GM12874 (cell line): ENCODE results near the gene AGMO.

Experiments used
- CTCF ChIP-seq: IDR thresholded peaks from 2 replicates; pipeline ENCODE4 v1.5.1; 2011; ENCODE audit warnings: low read depth, mild to moderate bottlenecking, control low read depth, low read length, moderate library complexity; ENCODE audit not compliant: insufficient read depth

AGMO gene

GRCh38 chr7:15475808-15476530 lies 85.8 kb downstream of the AGMO start:
- TF ChIP-seq CTCF, result no peak

GRCh38 chr7:15471669-15471950 lies 90.2 kb downstream of the AGMO start:
- TF ChIP-seq CTCF, result no peak

- TF ChIP-seq CTCF, result no peak
Observed at GRCh38 chr7:15470825-15471668, 90.8 kb downstream of the AGMO start.

GRCh38 chr7:15464667-15465121 lies 97.1 kb downstream of the AGMO start:
- no peak for TF ChIP-seq CTCF

GRCh38 chr7:15463801-15464666 lies 97.8 kb downstream of the AGMO start:
- TF ChIP-seq CTCF, result no peak

GRCh38 chr7:15462721-15463389 lies 99.0 kb downstream of the AGMO start:
- TF ChIP-seq CTCF, result no peak
